IMR-90 (cell line): ENCODE measurements around the gene KLK12. TPM values are rescaled to one million over a fixed set of nuclear protein-coding genes. Genes with fewer than 3 reads are reported as not detected.

Source experiments
- ATAC-seq: fragments of 200-7000 bp; cut with Tn5 transposase; 2 replicates; pipeline ENCODE4 v1.9.1; 2020; ENCODE audit warnings: low read depth, mild to moderate bottlenecking, moderate library complexity
- BruUV-seq: library from RNA; stranded (reverse); fragments of 400-500 nt; replicated peaks from 2 replicates; lab custom pipeline; 2021; lab: Mats Ljungman, UMichigan
- CTCF ChIA-PET: fragments of 300-600 bp; formaldehyde crosslinking; extraction: SDS; loops from one replicate; lab custom pipeline; 2021; ENCODE audit warnings: antibody characterized with exemption; lab: Yijun Ruan, JAX
- POLR2A ChIA-PET: fragments of 300-600 bp; sonication (Branson Sonifier 250); formaldehyde crosslinking; loops from one replicate; lab custom pipeline; 2022; ENCODE audit warnings: antibody characterized with exemption; ENCODE audit not compliant: unreplicated experiment; lab: Charles Lee
- DNase-seq: peaks from one replicate; pipeline ENCODE4 v3.0.0; 2013
- H2AFZ ChIP-seq: replicated peaks from 2 replicates; pipeline ENCODE3; 2013; ENCODE audit warnings: low read length, mild to moderate bottlenecking; ENCODE audit not compliant: poor library complexity
- H2AK5ac ChIP-seq: 2 replicates; pipeline ENCODE4 v1.6.1; 2013; ENCODE audit warnings: low read depth, low read length, inconsistent platforms
- H2AK9ac ChIP-seq: replicated peaks from 2 replicates; pipeline ENCODE3; 2013; ENCODE audit warnings: mild to moderate bottlenecking, low read depth, low read length, moderate library complexity; ENCODE audit not compliant: poor library complexity
- H2BK120ac ChIP-seq: 2 replicates; pipeline ENCODE4 v1.6.1; 2013; ENCODE audit warnings: low read depth, low read length, inconsistent platforms
- H2BK15ac ChIP-seq: 3 replicates; pipeline ENCODE4 v1.6.1; 2013; ENCODE audit warnings: low read depth, low read length, inconsistent platforms
- H2BK20ac ChIP-seq: 2 replicates; pipeline ENCODE4 v1.6.1; 2013; ENCODE audit warnings: low read depth, mild to moderate bottlenecking, inconsistent platforms, low read length, moderate library complexity
- H2BK5ac ChIP-seq: 2 replicates; pipeline ENCODE4 v1.6.1; 2013; ENCODE audit warnings: mild to moderate bottlenecking, low read depth, low read length, inconsistent platforms; ENCODE audit not compliant: poor library complexity, severe bottlenecking
- H3K14ac ChIP-seq: replicated peaks from 2 replicates; pipeline ENCODE4 v1.6.1; 2013; ENCODE audit warnings: low read depth, low read length, inconsistent platforms
- H3K18ac ChIP-seq: 2 replicates; pipeline ENCODE4 v1.6.1; 2013; ENCODE audit warnings: low read depth, low read length, control low read depth
- H3K23ac ChIP-seq: 2 replicates; pipeline ENCODE4 v1.6.1; 2013; ENCODE audit warnings: low read depth, low read length, inconsistent platforms
- H3K27ac ChIP-seq: 2 replicates; pipeline ENCODE4 v1.5.1; 2013; ENCODE audit warnings: mild to moderate bottlenecking, control low read depth, low read length; ENCODE audit not compliant: insufficient read depth
- H3K27me3 ChIP-seq: 2 replicates; pipeline ENCODE4 v1.6.1; 2013; ENCODE audit warnings: low read length; ENCODE audit not compliant: control insufficient read depth, insufficient read depth
- H3K36me3 ChIP-seq: 2 replicates; pipeline ENCODE4 v1.6.1; 2013; ENCODE audit warnings: low read length, mixed read lengths; ENCODE audit not compliant: control insufficient read depth, insufficient read depth
- H3K4ac ChIP-seq: 2 replicates; pipeline ENCODE4 v1.6.1; 2013; ENCODE audit warnings: low read depth, low read length, inconsistent platforms
- H3K4me1 ChIP-seq: 2 replicates; pipeline ENCODE4 v1.6.1; 2013; ENCODE audit warnings: low read length, mixed read lengths; ENCODE audit not compliant: control insufficient read depth, insufficient read depth
- H3K4me2 ChIP-seq: 2 replicates; pipeline ENCODE4 v1.6.1; 2013; ENCODE audit warnings: low read depth, mild to moderate bottlenecking, control low read depth, low read length, moderate library complexity
- H3K4me3 ChIP-seq: 2 replicates; pipeline ENCODE4 v1.5.1; 2013; ENCODE audit warnings: low read depth, mild to moderate bottlenecking, control low read depth, low read length, moderate library complexity; ENCODE audit not compliant: insufficient read depth
- H3K56ac ChIP-seq: 2 replicates; pipeline ENCODE4 v1.6.1; 2013; ENCODE audit warnings: low read length, inconsistent platforms; ENCODE audit not compliant: insufficient read depth; ENCODE audit errors: extremely low read depth
- H3K79me1 ChIP-seq, 2 experiments: 2 replicates each; pipeline ENCODE4 v1.6.1; 2013; ENCODE audit warnings: low read length in 2 of 2, inconsistent platforms in 1 of 2, low read depth in 1 of 2
- H3K9ac ChIP-seq: 2 replicates; pipeline ENCODE4 v1.6.1; 2013; ENCODE audit warnings: low read depth, low read length, control low read depth
- H3K9me1 ChIP-seq: 2 replicates; pipeline ENCODE4 v1.6.1; 2013; ENCODE audit warnings: low read length, inconsistent platforms; ENCODE audit not compliant: insufficient read depth
- H3K9me3 ChIP-seq: 2 replicates; pipeline ENCODE4 v1.6.1; 2013; ENCODE audit warnings: low read length; ENCODE audit not compliant: control insufficient read depth, insufficient read depth
- H4K20me1 ChIP-seq: 2 replicates; pipeline ENCODE4 v1.6.1; 2013; ENCODE audit warnings: low read length, inconsistent platforms; ENCODE audit not compliant: insufficient read depth
- H4K5ac ChIP-seq: 2 replicates; pipeline ENCODE4 v1.6.1; 2013; ENCODE audit warnings: mild to moderate bottlenecking, low read depth, low read length, control low read depth
- H4K8ac ChIP-seq, 2 experiments: 2 replicates each; pipeline ENCODE4 v1.6.1; 2013; ENCODE audit warnings: low read depth in 2 of 2, low read length in 2 of 2, control low read depth in 1 of 2, inconsistent platforms in 1 of 2
- H4K91ac ChIP-seq: 2 replicates; pipeline ENCODE4 v1.6.1; 2013; ENCODE audit warnings: low read depth, low read length, inconsistent platforms; ENCODE audit not compliant: insufficient read depth
- MAFK ChIP-seq: IDR thresholded peaks from 2 replicates; pipeline ENCODE4 v1.6.1; 2012; ENCODE audit warnings: low read depth, low read length, improper control_type of control experiment
- NFE2L2 ChIP-seq: fragments of 150-350 bp; IDR thresholded peaks from 2 replicates; pipeline ENCODE4 v1.6.1; 2016; ENCODE audit warnings: low read depth, mild to moderate bottlenecking, low read length
- WGBS, 2 experiments: methylation state at CpG; one replicate each; pipeline versions ENCODE4 v1.1.5 to v1.1.7; 2013; ENCODE audit warnings: missing lambda C conversion rate in 2 of 2; ENCODE audit not compliant: insufficient read length in 1 of 2; ENCODE audit errors: extremely low coverage in 2 of 2; 5-methylcytosine and 5-hydroxymethylcytosine counted together
- dilution Hi-C: fragments of 300-500 bp; cut with HindIII; formaldehyde crosslinking; loops from one replicate; pipeline ENCODE4 v1.14.3; 2018; ENCODE audit warnings: low sequenced_read_pairs; ENCODE audit not compliant: unreplicated experiment
- in situ Hi-C: fragments of 300-500 bp; cut with MboI; formaldehyde crosslinking; loops from 3 replicates; pipeline ENCODE4 v1.14.3; 2019; ENCODE audit warnings: low sequenced_read_pairs, inconsistent platforms, mixed read lengths
- intact Hi-C: fragments of 100-400 bp; cut with micrococcal nuclease; formaldehyde crosslinking; loops from 2 replicates; pipeline ENCODE4 v1.10.0; 2022
- polyA plus RNA-seq, 3 experiments: library from polyadenylated mRNA; depleted of rRNA; stranded (reverse); fragments of >200 nt; gene quantifications; 2 replicates each; pipeline ENCODE4 v1.2.3, GENCODE V29; 2012; ENCODE audit warnings: low replicate concordance in 1 of 3
- total RNA-seq: library from RNA; depleted of rRNA; stranded (reverse); fragments of >200 nt; gene quantifications from 2 replicates; pipeline ENCODE4 v1.2.3, GENCODE V29; 2012

KLK12 gene
- total and polyA plus RNA-seq, 2 of the 4 experiments (the other 2 are of a cell fraction) = not detected

DNA sequence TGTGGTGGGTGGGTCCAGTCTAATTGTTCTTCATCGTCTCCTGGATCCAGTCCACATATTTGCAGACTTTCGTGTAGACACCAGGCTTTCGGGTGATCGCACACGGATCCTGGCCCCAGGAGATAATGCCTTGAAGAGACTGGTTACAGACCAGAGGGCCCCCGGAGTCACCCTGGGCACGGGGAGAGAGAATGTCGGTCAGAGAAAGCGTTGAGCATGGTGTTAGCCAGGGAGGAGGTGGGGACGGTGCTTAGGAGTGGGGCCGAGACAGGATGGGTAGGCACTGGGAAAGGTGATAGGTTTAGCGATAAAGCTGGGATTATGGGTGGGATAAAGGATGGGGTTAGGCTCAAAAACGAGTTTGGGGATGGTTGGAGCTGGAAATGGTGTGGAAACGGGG, 12.3 kb downstream of the KLK12 start:
- Histone ChIP-seq H3K27me3 (peaks cover 15% of the 10 kb centered on the region), H4K20me1 (no peaks in the 10 kb centered on the region), H2BK20ac (no peak overlapping the region), H2AFZ (no peak overlapping the region), H3K4me3 (no peak overlapping the region), H3K9ac (no peak overlapping the region), H3K79me1 (no peaks in the 10 kb centered on the region), H3K56ac (no peak overlapping the region), H3K4me2 (no peak overlapping the region), H4K8ac (no peak overlapping the region), H3K9me3 (no peaks in the 10 kb centered on the region), H2BK120ac (no peak overlapping the region), H3K23ac (no peak overlapping the region), H2AK5ac (no peak overlapping the region), H3K27ac (no peak overlapping the region), H3K4me1 (no peaks in the 10 kb centered on the region), H3K36me3 (no peaks in the 10 kb centered on the region), H2AK9ac (no peak overlapping the region), H4K91ac (no peak overlapping the region), H2BK15ac (no peak overlapping the region), H4K5ac (no peak overlapping the region), H3K9me1 (no peaks in the 10 kb centered on the region), H3K18ac (no peak overlapping the region), H2BK5ac (no peak overlapping the region), H3K14ac (no peak overlapping the region), H3K4ac (no peak overlapping the region)
- 34% methylated on average over 5 of the region's 14 CpGs; no CpG with 5 or more reads in 1 of the 2 experiments for WGBS, 2 experiments
- BruUV-seq = no TSS peak
- ChIA-PET POLR2A (no interaction called here), CTCF (no interaction called here)
- TF ChIP-seq MAFK (no peak), NFE2L2 (no peak)
- no peak for DNase-seq
- ATAC-seq = no peak
- dilution Hi-C loops = no loop called here
- in situ Hi-C loops = no loop called here
- intact Hi-C loops = no loop called here
